ENCODE measurements around the gene FSTL4. TPM values are rescaled to one million over a fixed set of nuclear protein-coding genes. Genes with fewer than 3 reads are reported as not detected.

FSTL4 gene
- total RNA-seq, 1 donor from 2014 or later: not detected

DNA sequence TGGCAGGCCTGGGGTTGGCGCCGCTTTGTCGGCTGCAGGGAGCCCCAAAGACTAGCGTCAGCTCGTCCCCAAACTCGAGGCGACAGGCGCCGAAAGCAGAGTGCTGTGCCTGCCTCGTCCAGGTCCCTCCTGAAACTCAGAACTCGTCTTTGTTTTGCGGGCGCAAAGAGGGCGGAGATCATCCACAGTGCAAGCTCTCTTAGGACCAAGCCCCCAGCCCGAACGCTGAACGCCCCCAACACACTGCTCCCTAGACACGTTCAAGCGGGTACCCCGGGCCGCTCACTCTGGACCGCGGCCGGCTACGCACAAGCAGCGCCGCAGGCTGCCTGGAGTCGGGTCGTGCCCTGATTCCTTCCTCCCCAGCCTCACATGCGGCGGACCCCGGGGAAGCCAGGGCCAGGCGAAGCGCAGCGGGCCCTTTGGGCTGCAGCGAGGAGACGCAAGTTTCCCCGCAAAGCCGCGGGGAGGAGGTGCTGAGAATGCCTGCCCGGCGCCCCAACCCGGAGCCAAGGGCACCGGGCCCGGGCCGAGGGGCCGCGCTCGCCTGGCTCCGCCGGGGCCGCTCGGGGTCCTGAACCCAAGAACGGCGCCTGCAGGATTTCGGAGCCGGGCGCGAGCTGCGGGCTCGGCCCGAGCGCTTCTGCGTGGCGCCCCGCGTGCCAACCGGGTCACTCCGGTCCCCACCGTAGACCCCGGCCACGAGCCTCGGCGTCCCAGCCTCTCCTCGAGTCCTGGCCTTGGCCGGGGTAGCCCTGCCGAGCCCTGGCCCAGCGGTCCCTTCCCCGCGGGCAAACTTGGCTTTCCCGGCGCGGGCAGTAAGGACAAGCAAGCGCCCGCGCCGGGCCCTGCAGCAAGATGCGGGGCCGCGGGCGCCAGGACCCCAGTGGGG lies 738 bp downstream of the FSTL4 start:
- DNase-seq (ENCODE audit: low spot score): no peak

DNA sequence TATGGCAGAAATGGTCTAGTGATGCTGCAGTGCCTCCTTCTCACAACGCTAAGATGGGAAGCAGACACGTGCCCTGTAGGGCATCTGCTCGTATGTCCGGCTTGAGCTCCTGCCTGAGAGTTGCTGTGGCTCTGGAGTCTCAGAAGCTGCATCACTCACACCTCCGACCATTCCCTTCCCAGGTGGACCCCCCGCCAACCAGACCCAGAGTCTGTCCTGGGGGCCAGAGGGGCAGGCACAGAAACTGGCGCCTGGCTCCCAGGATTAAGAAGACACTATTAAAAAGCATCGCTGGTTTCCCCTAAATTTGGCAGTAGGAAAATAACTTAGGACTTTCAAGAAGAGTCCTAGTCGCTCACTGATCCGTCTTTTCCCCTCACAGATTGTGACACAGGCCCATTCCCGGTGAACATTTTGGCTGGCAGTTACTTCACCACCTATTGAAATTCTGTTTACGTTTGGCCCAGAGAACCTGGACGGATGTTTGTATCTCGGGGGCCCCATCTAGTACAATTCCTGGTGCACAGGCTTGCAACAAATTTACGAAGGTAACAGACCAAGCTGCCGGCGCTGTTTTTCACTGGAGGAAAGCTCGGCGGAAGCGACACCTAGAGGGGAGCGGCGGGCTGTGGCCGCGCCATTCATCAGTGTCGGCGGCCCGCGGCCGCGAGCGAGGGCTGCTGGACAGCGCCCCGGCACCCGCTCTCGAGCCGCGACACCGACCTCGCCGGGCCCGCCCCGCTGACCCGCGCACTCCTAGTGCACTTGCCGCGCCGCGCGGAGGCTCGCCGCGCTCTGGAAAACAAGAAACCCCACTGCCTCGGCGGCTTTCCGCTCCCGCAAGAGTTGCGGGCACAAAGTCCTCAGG lies 1.6 kb downstream of the FSTL4 start:
- DNase-seq (ENCODE audit: low spot score): no peak

GRCh38 chr5:133607451-133607850 lies 4.9 kb downstream of the FSTL4 start:
- no peak for DNase-seq (ENCODE audit: low spot score)

GRCh38 chr5:133606835-133607234 lies 5.5 kb downstream of the FSTL4 start:
- no peak for DNase-seq (ENCODE audit: low spot score)

DNA sequence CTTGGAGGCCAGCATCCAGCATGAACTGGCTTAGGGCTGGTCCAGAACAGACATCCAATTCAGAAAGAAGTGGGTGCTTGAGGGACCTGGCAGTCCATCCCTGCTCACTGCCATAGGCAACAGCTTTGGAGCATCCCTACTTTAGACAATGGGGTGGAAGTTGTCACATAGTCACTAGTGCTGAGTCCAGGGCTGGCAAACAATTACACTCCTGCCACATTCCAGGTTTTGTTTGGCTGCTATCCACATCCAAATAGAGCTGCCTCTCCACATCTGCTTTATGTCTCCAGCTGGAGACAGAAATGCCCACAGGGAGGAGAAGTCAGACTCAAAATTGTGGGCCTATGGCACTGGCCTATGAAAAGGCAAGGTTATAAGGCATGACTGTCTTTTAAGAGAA lies 7.0 kb downstream of the FSTL4 start:
- no peak for DNase-seq (ENCODE audit: low spot score)

GRCh38 chr5:133603711-133604110 lies 8.6 kb downstream of the FSTL4 start:
- DNase-seq (ENCODE audit: low spot score): no peak

DNA sequence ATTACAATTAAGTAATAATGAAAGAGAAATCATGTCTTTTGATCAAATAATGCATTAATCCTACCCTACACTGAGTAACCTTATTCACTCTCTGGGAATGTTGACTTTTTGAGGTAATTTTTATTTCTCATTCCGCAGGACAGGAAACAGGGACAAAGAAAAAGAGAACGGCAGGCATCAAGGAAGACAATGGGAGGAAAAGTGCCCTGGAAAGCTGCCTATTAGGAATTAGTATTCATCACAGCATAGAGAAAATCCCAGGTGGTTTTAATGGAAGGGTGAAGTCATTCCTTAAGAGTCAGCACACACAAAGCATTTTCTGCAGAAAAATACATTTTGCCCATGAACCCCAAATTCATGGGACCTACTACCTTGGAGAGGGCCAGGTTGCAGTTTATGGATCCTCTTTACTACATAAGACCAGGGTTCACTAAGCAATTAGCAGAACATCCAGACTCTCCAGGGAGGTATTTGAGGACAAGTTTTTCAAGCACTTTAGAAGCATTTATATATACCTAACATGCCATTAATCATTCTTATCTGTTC lies 9.4 kb downstream of the FSTL4 start:
- DNase-seq (ENCODE audit: low spot score): no peak

GRCh38 chr5:133599600-133599999 lies 12.7 kb downstream of the FSTL4 start:
- no peak for DNase-seq (ENCODE audit: low spot score)

GRCh38 chr5:133599044-133599443 lies 13.3 kb downstream of the FSTL4 start:
- no peak for DNase-seq (ENCODE audit: low spot score)

DNA sequence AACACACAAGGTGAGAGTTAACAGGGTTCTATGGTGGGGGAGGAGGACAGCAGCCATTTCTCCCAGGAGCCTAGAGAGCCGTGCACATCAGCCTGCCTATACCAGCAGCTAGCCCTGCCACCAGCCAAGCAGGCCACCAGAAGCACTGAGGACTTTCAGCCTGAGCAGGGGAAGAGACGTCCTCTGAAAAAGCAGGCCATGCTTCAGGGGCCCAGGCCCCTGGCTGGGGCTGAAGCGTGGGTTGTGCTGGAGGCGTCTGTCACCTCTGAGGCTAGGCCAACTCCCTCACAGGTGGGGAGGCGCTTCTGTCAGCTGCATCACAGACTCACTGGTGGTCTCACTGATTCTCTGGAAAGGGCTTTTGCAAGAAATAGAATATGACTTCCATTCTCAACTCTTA lies 16.3 kb downstream of the FSTL4 start:
- DNase-seq (ENCODE audit: low spot score): no peak

DNA sequence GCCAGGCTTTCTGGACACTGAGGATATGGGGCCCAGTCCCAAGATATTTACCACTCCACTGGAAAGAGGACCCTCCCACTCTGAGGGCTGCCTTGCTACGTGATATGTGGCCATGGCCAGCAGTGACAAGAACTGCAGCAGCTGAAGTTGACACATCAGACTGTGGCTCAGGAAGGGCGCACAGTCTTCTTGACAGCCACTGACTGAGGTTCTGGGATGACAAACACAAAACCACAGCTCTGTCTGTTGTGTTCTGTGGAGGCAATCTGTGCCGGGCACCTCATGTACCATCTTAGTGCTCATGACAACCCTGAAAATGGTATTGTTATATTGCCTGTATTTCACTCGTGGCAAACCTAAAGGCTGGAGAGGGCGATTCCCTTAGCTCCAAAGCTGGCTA lies 16.9 kb downstream of the FSTL4 start:
- no peak for DNase-seq (ENCODE audit: low spot score)

DNA sequence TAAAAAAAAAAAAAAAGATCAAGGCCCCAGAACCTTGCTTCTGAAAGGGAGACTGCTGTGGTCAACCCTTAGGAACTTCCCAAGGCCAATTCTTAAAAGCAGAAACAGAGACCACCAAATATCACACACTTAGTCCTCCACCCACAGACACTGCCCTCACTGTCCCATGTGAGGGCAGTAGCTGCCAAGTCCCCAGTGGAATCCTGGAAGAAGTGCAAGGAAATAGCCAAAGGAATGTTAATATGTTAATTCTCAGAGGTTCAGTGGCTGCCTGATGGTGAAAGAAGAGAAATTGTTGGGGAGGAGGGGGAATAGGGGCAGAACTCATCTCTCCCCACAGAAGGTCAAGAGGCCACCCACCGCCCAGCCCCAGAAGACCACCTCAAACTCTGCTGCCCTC lies 23.1 kb downstream of the FSTL4 start:
- DNase-seq (ENCODE audit: low spot score): no peak

DNA sequence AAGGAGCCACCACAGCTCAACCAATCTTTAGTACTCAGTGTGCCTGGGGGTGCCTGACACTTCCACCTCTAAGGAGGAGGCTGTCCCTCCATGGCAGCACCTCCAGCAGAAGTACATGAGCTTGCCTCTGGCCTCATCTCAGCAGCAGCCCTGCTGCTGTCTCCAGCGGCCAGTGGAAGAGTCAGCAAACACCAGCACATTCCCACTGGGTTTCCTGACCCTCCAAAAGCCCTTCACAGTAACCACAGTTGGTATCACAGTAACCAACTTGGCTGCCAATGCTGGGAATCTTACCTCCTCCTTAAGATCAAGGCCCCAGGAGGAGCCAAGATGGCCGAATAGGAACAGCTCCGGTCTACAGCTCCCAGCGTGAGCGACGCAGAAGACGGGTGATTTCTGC lies 29.4 kb downstream of the FSTL4 start:
- no peak for DNase-seq (ENCODE audit: low spot score)

GRCh38 chr5:133581918-133582317 lies 30.4 kb downstream of the FSTL4 start:
- DNase-seq (ENCODE audit: low spot score): no peak

GRCh38 chr5:133581348-133581747 lies 31.0 kb downstream of the FSTL4 start:
- no peak for DNase-seq (ENCODE audit: low spot score)

DNA sequence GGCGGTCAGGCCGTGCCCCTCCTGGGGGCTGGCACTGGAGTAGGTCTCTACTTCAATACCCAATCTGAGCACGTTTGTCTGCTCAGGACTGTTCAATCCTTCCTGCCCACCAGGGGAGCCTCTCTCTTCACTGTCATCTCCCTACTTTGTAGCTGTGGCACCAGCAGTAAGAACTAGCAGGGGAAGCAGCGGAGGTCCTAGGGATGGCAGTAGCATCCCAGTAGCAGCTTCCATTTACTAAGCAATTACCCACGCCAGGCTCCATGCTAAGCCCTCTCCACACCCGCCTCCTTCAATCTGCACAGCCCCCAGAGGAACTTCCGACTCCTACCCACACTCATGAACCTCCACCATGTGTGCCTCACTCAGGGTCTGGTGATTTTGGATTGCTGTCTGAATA lies 31.7 kb downstream of the FSTL4 start:
- DNase-seq (ENCODE audit: low spot score): no peak

- DNase-seq (ENCODE audit: low spot score): no peak
Measured at GRCh38 chr5:133579766-133580165, 32.6 kb downstream of the FSTL4 start.

GRCh38 chr5:133569347-133569746 lies 43.0 kb downstream of the FSTL4 start:
- DNase-seq (ENCODE audit: low spot score): no peak

DNA sequence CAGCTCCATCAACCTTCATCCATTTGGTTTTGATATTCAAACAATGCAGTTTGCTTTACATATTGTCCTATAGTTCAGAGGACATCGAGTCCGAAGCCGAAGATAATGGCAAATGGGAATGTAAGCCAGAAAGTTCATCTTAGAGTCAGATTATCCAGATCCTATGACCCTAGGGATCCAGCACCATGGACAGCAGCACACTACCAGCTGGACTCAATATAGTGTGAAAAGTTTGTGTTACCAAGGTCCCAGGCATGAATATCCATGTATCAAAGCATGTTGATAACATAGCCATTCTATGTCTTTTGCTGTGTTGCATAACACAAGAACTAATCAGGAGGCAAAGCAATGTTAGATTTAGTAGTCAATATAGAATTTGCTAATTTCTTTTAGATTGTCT lies 46.3 kb downstream of the FSTL4 start:
- no peak for DNase-seq (ENCODE audit: low spot score)

GRCh38 chr5:133564921-133565565 lies 47.3 kb downstream of the FSTL4 start:
- DNase-seq (ENCODE audit: low spot score): no peak

DNA sequence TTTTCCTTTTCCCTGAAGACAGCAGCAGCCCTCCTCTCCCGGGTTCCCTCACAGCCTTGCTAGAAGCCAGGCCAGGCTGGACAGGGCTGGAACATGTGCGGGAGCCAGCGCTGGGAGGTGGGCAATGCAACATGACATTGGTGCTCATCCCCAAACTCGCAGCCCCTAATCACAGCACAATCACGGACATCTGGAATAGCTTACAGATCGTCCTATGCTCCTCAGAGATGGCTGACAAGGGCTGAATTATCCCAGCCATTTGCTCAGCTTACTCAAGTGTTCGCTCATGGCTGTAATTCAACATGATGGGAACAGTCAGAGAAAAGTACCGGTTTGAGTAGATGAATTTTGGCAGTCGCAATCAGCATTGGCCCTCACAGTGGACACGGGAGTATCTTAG lies 49.8 kb downstream of the FSTL4 start:
- no peak for DNase-seq (ENCODE audit: low spot score)

DNA sequence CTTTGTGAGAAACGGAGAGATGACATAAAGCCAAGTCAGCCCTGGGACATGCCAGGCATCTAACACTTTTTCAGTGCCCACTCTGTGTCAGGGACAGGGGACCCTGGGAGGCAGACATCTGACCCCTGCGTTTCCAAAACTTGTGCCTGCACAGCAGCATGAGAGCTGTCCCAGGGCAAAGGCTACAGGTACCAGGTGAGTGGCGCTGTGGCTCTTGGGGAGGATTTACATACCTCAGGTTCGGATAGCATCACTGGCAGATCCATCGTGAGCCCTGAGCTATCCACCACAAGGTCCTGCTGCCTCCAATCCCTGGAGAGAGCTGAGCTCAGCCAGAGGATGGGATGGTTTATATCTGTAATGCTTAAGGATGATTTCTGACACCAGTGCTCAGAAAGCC lies 52.4 kb downstream of the FSTL4 start:
- DNase-seq (ENCODE audit: low spot score): no peak
